K562 (cell line): ENCODE data around the gene NEXN. TPM values are rescaled to one million over a fixed set of nuclear protein-coding genes. Genes with fewer than 3 reads are reported as not detected.

Experiments
- ATAC-seq: fragments of 200-7000 bp; cut with Tn5 transposase; 3 replicates; pipeline ENCODE4 v1.9.1; 2020; ENCODE audit warnings: moderate library complexity
- BruUV-seq: library from RNA; stranded (reverse); fragments of 400-500 nt; replicated peaks from 2 replicates; lab custom pipeline; 2021; lab: Mats Ljungman, UMichigan
- CTCF ChIA-PET: fragments of 300-600 bp; formaldehyde crosslinking; extraction: SDS; loops from one replicate; lab custom pipeline; 2021; ENCODE audit warnings: low intra/inter-chr PET ratio; lab: Yijun Ruan, JAX
- POLR2A ChIA-PET: fragments of 300-600, 350-650 bp; sonication (Branson Sonifier 250); formaldehyde crosslinking; extraction: SDS; loops from one replicate; lab custom pipeline; 2021; ENCODE audit warnings: antibody characterized with exemption, inconsistent platforms; lab: Yijun Ruan, JAX
- DNase-seq, 4 experiments: peaks; one replicate each; pipeline versions ENCODE4 v3.0.0 to v3.0.0-alpha.2; 2011 to 2018; ENCODE audit warnings: low spot score in 3 of 4, mixed read lengths in 3 of 4; ENCODE audit errors: extremely low read depth in 1 of 4
- FAIRE-seq: peaks from 2 replicates; lab custom pipeline; 2011; peaks lifted over from hg19 to GRCh38; lab: Jason Lieb, UNC
- H2AFZ ChIP-seq: 2 replicates; pipeline ENCODE4 v1.6.0; 2011; ENCODE audit warnings: low read depth, low read length, control low read depth, inconsistent platforms
- H3K27ac ChIP-seq: fragments of 200-600 bp; 3 replicates; pipeline ENCODE4 v1.8.0; 2011; ENCODE audit warnings: low read depth, mild to moderate bottlenecking, control low read depth, inconsistent platforms, low read length, moderate library complexity, mixed read lengths; ENCODE audit errors: extremely low read depth
- H3K27me3 ChIP-seq, 2 experiments: fragments of 300-600 bp in 1 of 2; 2 replicates in 1 of 2; 3 replicates in 1 of 2; pipeline versions ENCODE4 v1.6.0 to v1.8.0; 2011; ENCODE audit warnings: inconsistent platforms in 2 of 2, low read length in 2 of 2, mild to moderate bottlenecking in 1 of 2, mixed read lengths in 1 of 2, moderate library complexity in 1 of 2; ENCODE audit not compliant: control insufficient read depth in 2 of 2, insufficient read depth in 2 of 2
- H3K36me3 ChIP-seq: fragments of 300-600 bp; 3 replicates; pipeline ENCODE4 v1.8.0; 2011; ENCODE audit warnings: mild to moderate bottlenecking, low read length, inconsistent platforms; ENCODE audit not compliant: control insufficient read depth, insufficient read depth
- H3K4me1 ChIP-seq, 2 experiments: fragments of 200-600 bp in 1 of 2; replicated peaks in 1 of 2; 2 replicates in 1 of 2; 3 replicates in 1 of 2; pipeline versions ENCODE4 v1.5.1 to v1.8.0; 2011; ENCODE audit warnings: inconsistent platforms in 2 of 2, low read length in 2 of 2, mild to moderate bottlenecking in 1 of 2, mixed read lengths in 1 of 2, moderate library complexity in 1 of 2; ENCODE audit not compliant: control insufficient read depth in 2 of 2, insufficient read depth in 2 of 2
- H3K4me2 ChIP-seq: 2 replicates; pipeline ENCODE4 v1.6.1; 2011; ENCODE audit warnings: low read length, control low read depth, inconsistent platforms, mixed read lengths; ENCODE audit not compliant: insufficient read depth
- H3K4me3 ChIP-seq: fragments of 200-600 bp; sonication (generic), shearing (Covaris generic); 2 replicates; pipeline ENCODE4 v1.5.1; 2016; ENCODE audit warnings: control low read depth, inconsistent platforms
- H3K79me2 ChIP-seq: fragments of 200-600 bp; 3 replicates; pipeline ENCODE4 v1.8.0; 2011; ENCODE audit warnings: low read length, inconsistent platforms; ENCODE audit not compliant: control insufficient read depth, insufficient read depth
- H3K9ac ChIP-seq, 2 experiments: 2 replicates each; pipeline versions ENCODE4 v1.6.0 to v1.6.1; 2011; ENCODE audit warnings: low read depth in 2 of 2, low read length in 2 of 2, control low read depth in 1 of 2, inconsistent platforms in 1 of 2, mild to moderate bottlenecking in 1 of 2, mixed read lengths in 1 of 2; ENCODE audit not compliant: insufficient read depth in 1 of 2
- H3K9me1 ChIP-seq: one replicate; pipeline ENCODE4 v1.6.0; 2011; ENCODE audit warnings: inconsistent platforms, mild to moderate bottlenecking, low read length, moderate library complexity; ENCODE audit not compliant: control insufficient read depth, insufficient read depth
- H3K9me3 ChIP-seq: replicated peaks from 2 replicates; pipeline ENCODE4 v1.5.1; 2011; ENCODE audit warnings: low read depth, low read length, inconsistent platforms; ENCODE audit not compliant: control insufficient read depth, insufficient read depth
- H4K20me1 ChIP-seq: replicated peaks from 2 replicates; pipeline ENCODE4 v1.6.1; 2011; ENCODE audit warnings: low read length, inconsistent platforms, mixed read lengths; ENCODE audit not compliant: control insufficient read depth, insufficient read depth
- ARID4B ChIP-seq: sonication (generic); formaldehyde crosslinking; IDR thresholded peaks from 2 replicates; pipeline ENCODE4 v1.8.0; 2022; ENCODE audit warnings: mild to moderate bottlenecking, missing genetic modification reagents
- EWSR1 ChIP-seq: fragments of 450-650 bp; IDR thresholded peaks from 2 replicates; pipeline ENCODE4 v1.6.1; 2018; ENCODE audit warnings: borderline replicate concordance, mild to moderate bottlenecking, low read depth, moderate library complexity; ENCODE audit not compliant: partially characterized antibody
- IFI16 ChIP-seq: fragments of 250-450 bp; sonication (Bioruptor Pico); IDR thresholded peaks from 2 replicates; pipeline ENCODE4 v2.1.2; 2022; ENCODE audit warnings: mild to moderate bottlenecking, inconsistent platforms
- JUN ChIP-seq, 2 experiments: sonication (generic) in 1 of 2; formaldehyde crosslinking in 1 of 2; IDR thresholded peaks; 2 replicates each; pipeline versions ENCODE4 v1.6.1 to v1.8.0; 2012 to 2022; ENCODE audit warnings: borderline replicate concordance in 2 of 2, mild to moderate bottlenecking in 2 of 2, improper control_type of control experiment in 1 of 2, low read depth in 1 of 2, low read length in 1 of 2, missing genetic modification reagents in 1 of 2
- KLF1 ChIP-seq: fragments of 450-650 bp; IDR thresholded peaks from 2 replicates; pipeline ENCODE4 v1.6.1; 2016; ENCODE audit warnings: missing genetic modification characterization, missing compliant biosample characterization
- LEF1 ChIP-seq: fragments of 450-650 bp; IDR thresholded peaks from 2 replicates; pipeline ENCODE4 v1.6.1; 2016; ENCODE audit warnings: mild to moderate bottlenecking
- NFIC ChIP-seq: fragments of 450-650 bp; IDR thresholded peaks from 2 replicates; pipeline ENCODE4 v1.6.1; 2017; ENCODE audit warnings: mild to moderate bottlenecking, inconsistent platforms
- NFYB ChIP-seq: IDR thresholded peaks from 2 replicates; pipeline ENCODE4 v1.6.1; 2011; ENCODE audit warnings: mild to moderate bottlenecking, moderate library complexity; ENCODE audit not compliant: insufficient read length; ENCODE audit errors: extremely low read depth
- NR1H2 ChIP-seq: sonication (generic); formaldehyde crosslinking; IDR thresholded peaks from 2 replicates; pipeline ENCODE4 v1.4.0; 2020; ENCODE audit warnings: mild to moderate bottlenecking, missing genetic modification reagents
- NR3C1 ChIP-seq: sonication (generic); formaldehyde crosslinking; IDR thresholded peaks from 2 replicates; pipeline ENCODE4 v1.8.1; 2022; ENCODE audit warnings: missing genetic modification reagents
- OTX1 ChIP-seq: fragments of 450-650 bp; formaldehyde crosslinking; IDR thresholded peaks from 2 replicates; pipeline ENCODE4 v1.4.0; 2022; ENCODE audit warnings: mild to moderate bottlenecking
- RFX7 ChIP-seq: fragments of 250-450 bp; sonication (Bioruptor Pico); IDR thresholded peaks from 2 replicates; pipeline ENCODE4 v1.5.1; 2021; ENCODE audit warnings: mild to moderate bottlenecking
- RNF2 ChIP-seq: sonication (generic); IDR thresholded peaks from 2 replicates; pipeline ENCODE4 v1.6.1; 2016
- SMAD2 ChIP-seq: fragments of 150-350 bp; IDR thresholded peaks from 2 replicates; pipeline ENCODE4 v1.6.1; 2014; ENCODE audit warnings: low read depth, mild to moderate bottlenecking, low read length
- SRSF9 ChIP-seq: fragments of 200-400 bp; formaldehyde crosslinking; IDR thresholded peaks from 2 replicates; pipeline ENCODE4 v1.6.1; 2017; ENCODE audit warnings: low read depth, low read length, borderline replicate concordance
- TAF15 ChIP-seq: fragments of 200-400 bp; formaldehyde crosslinking; IDR thresholded peaks from 2 replicates; pipeline ENCODE4 v1.6.1; 2017; ENCODE audit warnings: mild to moderate bottlenecking, low read depth, low read length, moderate library complexity
- TARDBP ChIP-seq: fragments of 450-650 bp; IDR thresholded peaks from 2 replicates; pipeline ENCODE4 v1.6.1; 2016
- XRCC4 ChIP-seq: IDR thresholded peaks from one replicate; pipeline ENCODE4 v1.6.1; 2011; ENCODE audit not compliant: insufficient read depth, insufficient read length; ENCODE audit errors: extremely low read depth
- ZKSCAN1 ChIP-seq: fragments of 150-350 bp; IDR thresholded peaks from 2 replicates; pipeline ENCODE4 v1.6.1; 2016; ENCODE audit warnings: low read depth, low read length
- in situ Hi-C: fragments of 300-500 bp; cut with MboI; formaldehyde crosslinking; loops from 4 replicates; pipeline ENCODE4 v1.15.0; 2018; ENCODE audit warnings: inconsistent platforms, mixed read lengths
- intact Hi-C: fragments of 100-400 bp; cut with micrococcal nuclease; formaldehyde crosslinking; loops from 2 replicates; pipeline ENCODE4 v1.14.2; 2022
- polyA plus RNA-seq, 8 experiments: library from polyadenylated mRNA; depleted of rRNA in 4 of 8; stranded (reverse) in 5 of 8; unstranded in 3 of 8; fragments of >200 nt; fragmentation: Nextera tagmentation in 2 of 8; fragmentation: Illumina TruSeq in 1 of 8; extraction: Ambion mirVana in 2 of 8; extraction: Trizol in 1 of 8; gene quantifications; 2 replicates each; pipeline versions ENCODE4 v1.2.1 to v1.2.3, GENCODE V29; 2011 to 2014; ENCODE audit warnings: inconsistent platforms in 1 of 8, missing spikeins in 1 of 8
- total RNA-seq, 7 experiments: library from RNA; depleted of rRNA in 6 of 7; stranded (reverse); fragments of >200 nt in 6 of 7; fragmentation: Illumina TruSeq in 2 of 7; extraction: Trizol in 2 of 7; gene quantifications; 2 replicates each; pipeline versions ENCODE4 v1.2.1 to v1.2.3, GENCODE V29; 2011 to 2021; ENCODE audit warnings: low replicate concordance in 1 of 7

Gene NEXN
- total and polyA plus RNA-seq, 9 of the 15 experiments (the other 6 are each of a cell fraction or from before 2014, with no cell fraction given): 0.18 to 1.8 (median 0.76) TPM

DNA sequence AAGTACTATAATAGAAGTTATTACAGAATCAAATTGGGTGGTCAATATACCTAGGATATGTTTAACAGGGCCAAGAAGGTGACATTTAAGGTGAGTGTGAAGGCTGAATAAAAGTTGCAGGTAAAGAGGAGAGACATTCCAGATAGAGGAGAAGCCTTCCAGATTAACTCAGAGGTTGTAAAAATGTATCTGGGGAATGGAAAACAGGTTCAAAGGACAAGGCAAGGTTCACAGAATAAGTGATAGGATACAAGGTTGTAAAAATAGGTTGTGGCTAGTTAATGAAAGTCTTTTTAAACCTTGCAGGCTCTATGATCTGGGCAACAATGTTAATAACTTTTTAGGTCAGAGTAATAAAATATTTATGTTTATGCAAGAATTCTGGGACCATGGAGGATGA is 50.2 kb downstream of the NEXN start:
- no peak overlapping the region for H3K9ac ChIP-seq
- no TSS peak for BruUV-seq
- H3K27ac ChIP-seq: no peak overlapping the region
- H3K9me1 ChIP-seq: no peaks in the 10 kb centered on the region
- CTCF ChIA-PET: no interaction called here
- H3K79me2 ChIP-seq: no peaks in the 10 kb centered on the region
- in situ Hi-C loops: no loop called here
- POLR2A ChIA-PET: no interaction called here
- ATAC-seq: no peak
- intact Hi-C loops: no loop called here
- no peak for DNase-seq
- H3K4me1 ChIP-seq: no peaks in the 10 kb centered on the region
- no peak overlapping the region for H3K4me3 ChIP-seq
- no peak for FAIRE-seq
- H3K9me3 ChIP-seq: no peaks in the 10 kb centered on the region
- TF ChIP-seq ARID4B (CRISPR knock-in tag) (no peak), JUN (IDR thresholded peaks at IDR 0.05; ENCODE audit: borderline replicate concordance, low read depth, low read length) (no peak), JUN (CRISPR knock-in tag; IDR thresholded peaks at IDR 0.05; ENCODE audit: borderline replicate concordance) (no peak), SMAD2 (no peak), LEF1 (no peak), EWSR1 (no peak), IFI16 (CRISPR knock-in tag) (no peak), ZKSCAN1 (no peak), XRCC4 (no peak), TAF15 (no peak), KLF1 (tag) (no peak), RFX7 (no peak), NFIC (no peak), NR3C1 (CRISPR knock-in tag) (no peak), TARDBP (no peak), OTX1 (no peak), NFYB (no peak), SRSF9 (no peak), RNF2 (no peak), NR1H2 (CRISPR knock-in tag) (no peak)
- H3K36me3 ChIP-seq: peaks cover 8% of the 10 kb centered on the region; the same call in 1 of the 3 replicates
- H4K20me1 ChIP-seq: no peaks in the 10 kb centered on the region
- no peak overlapping the region for H2AFZ ChIP-seq
- H3K4me2 ChIP-seq: no peak overlapping the region
- H3K27me3 ChIP-seq: no peaks in the 10 kb centered on the region
